Type B pancreatic cell (in vitro differentiated cells): ENCODE data around the gene SRGN. TPM values are rescaled to one million over a fixed set of nuclear protein-coding genes. Genes with fewer than 3 reads are reported as not detected.
"Not testable (repeated sequence)": the region's sequence is repeated elsewhere in the genome, so short reads cannot be mapped to it uniquely, and the experiment has no call there.

Experiments
- DNase-seq: peaks from one replicate; pipeline ENCODE4 v3.0.0; 2021; ENCODE audit warnings: mixed read lengths; ENCODE audit not compliant: unreplicated experiment; ENCODE audit errors: extremely low spot score
- H3K27ac Mint-ChIP-seq: 2 replicates; pipeline ENCODE4 v1.8.0; 2021; ENCODE audit warnings: mild to moderate bottlenecking, mixed read lengths
- H3K27me3 Mint-ChIP-seq: 2 replicates; pipeline ENCODE4 v1.8.0; 2021; ENCODE audit warnings: mixed read lengths
- H3K36me3 Mint-ChIP-seq: 2 replicates; pipeline ENCODE4 v1.8.0; 2021; ENCODE audit warnings: mixed read lengths
- H3K4me1 Mint-ChIP-seq: one replicate; pipeline ENCODE4 v1.8.0; 2021; ENCODE audit warnings: mixed read lengths; ENCODE audit not compliant: unreplicated experiment
- H3K4me3 Mint-ChIP-seq: 2 replicates; pipeline ENCODE4 v1.8.0; 2021; ENCODE audit warnings: mild to moderate bottlenecking, mixed read lengths
- H3K9me3 Mint-ChIP-seq: 2 replicates; pipeline ENCODE4 v1.8.0; 2021; ENCODE audit warnings: mixed read lengths
- CTCF ChIP-seq: fragments of 200-600 bp; sonication (generic); conservative IDR thresholded peaks from 2 replicates; pipeline ENCODE4 v1.5.0; 2021; ENCODE audit warnings: antibody characterized with exemption, mild to moderate bottlenecking
- long read RNA-seq: library from polyadenylated mRNA; unstranded; transcript quantifications from one replicate; pipeline ENCODE4 v2.0.0, GENCODE V29; 2020
- total RNA-seq: library from RNA; stranded (reverse); gene quantifications from 2 replicates; pipeline ENCODE4 v1.2.1, GENCODE V29; 2021; ENCODE audit warnings: low replicate concordance

The SRGN gene
- not detected in 2 replicates for total RNA-seq
- long read RNA-seq, result 0 reads

- Mint-ChIP-seq H3K4me3 (no peak within 1 kb of the TSS), H3K9me3 (no peaks in the 10 kb centered on the region), H3K36me3 (no peaks in the 10 kb centered on the region), H3K27me3 (peaks cover 13% of the 10 kb centered on the region), H3K27ac (no peak within 1 kb of the TSS), H3K4me1 (peaks cover 4% of the 10 kb centered on the region)
- no peak for DNase-seq
- TF ChIP-seq CTCF, result no peak
Observed at GRCh38 chr10:69087590-69088470, at the start of gene SRGN. TSS of gene SRGN (plus strand) at chr10:69088103. CDS start at chr10:69088158, 55 bp downstream.

GRCh38 chr10:69040904-69041303, 47.0 kb upstream of the SRGN start:
- not testable (repeated sequence) for H3K36me3 Mint-ChIP-seq, DNase-seq, H3K4me1 Mint-ChIP-seq, H3K27me3 Mint-ChIP-seq, H3K9me3 Mint-ChIP-seq, H3K27ac Mint-ChIP-seq, H3K4me3 Mint-ChIP-seq

GRCh38 chr10:69042417-69042816, 45.5 kb upstream of the SRGN start:
- TF ChIP-seq CTCF, result no peak
- Mint-ChIP-seq H3K27me3 (no peaks in the 10 kb centered on the region), H3K27ac (no peak overlapping the region)

GRCh38 chr10:69042838-69043237, 45.1 kb upstream of the SRGN start:
- no peak for DNase-seq
- Mint-ChIP-seq H3K4me3 (no peak overlapping the region), H3K27me3 (no peaks in the 10 kb centered on the region), H3K27ac (no peak overlapping the region), H3K9me3 (no peaks in the 10 kb centered on the region), H3K36me3 (no peaks in the 10 kb centered on the region), H3K4me1 (no peaks in the 10 kb centered on the region)
- TF ChIP-seq CTCF, result no peak

More at GRCh38 chr10:69042417-69042816, 45.5 kb upstream of the SRGN start:
- H3K9me3 Mint-ChIP-seq, result no peaks in the 10 kb centered on the region
- no peaks in the 10 kb centered on the region for H3K36me3 Mint-ChIP-seq
- DNase-seq, result no peak
- H3K4me3 Mint-ChIP-seq, result no peak overlapping the region
- H3K4me1 Mint-ChIP-seq, result no peaks in the 10 kb centered on the region

GRCh38 chr10:69043931-69044531, 43.9 kb upstream of the SRGN start:
- H3K4me3 Mint-ChIP-seq, result no peak overlapping the region
- no peak overlapping the region for H3K27ac Mint-ChIP-seq
- no peak for TF ChIP-seq CTCF
- no peaks in the 10 kb centered on the region for H3K27me3 Mint-ChIP-seq
- no peaks in the 10 kb centered on the region for H3K9me3 Mint-ChIP-seq
- no peaks in the 10 kb centered on the region for H3K36me3 Mint-ChIP-seq
- no peak for DNase-seq
- no peaks in the 10 kb centered on the region for H3K4me1 Mint-ChIP-seq

GRCh38 chr10:69044546-69044945, 43.4 kb upstream of the SRGN start:
- H3K4me3 Mint-ChIP-seq, result no peak overlapping the region
- H3K36me3 Mint-ChIP-seq, result no peaks in the 10 kb centered on the region
- H3K27ac Mint-ChIP-seq, result no peak overlapping the region
- no peak for DNase-seq
- no peak for TF ChIP-seq CTCF
- H3K9me3 Mint-ChIP-seq, result no peaks in the 10 kb centered on the region
- H3K27me3 Mint-ChIP-seq, result no peaks in the 10 kb centered on the region
- H3K4me1 Mint-ChIP-seq, result no peaks in the 10 kb centered on the region
